Gastroesophageal sphincter (tissue), 4 donors: ENCODE measurements around the gene PLCH1. TPM values are rescaled to one million over a fixed set of nuclear protein-coding genes. Genes with fewer than 3 reads are reported as not detected.

Experiments used
- ATAC-seq: fragments of 150-250 bp; one replicate; pipeline ENCODE4 v1.9.1; 2016; ENCODE audit warnings: mild to moderate bottlenecking, moderate library complexity
- H3K27ac ChIP-seq, 4 donors: fragments of 200-600 bp; sonication (generic) in 3 of 4; 1 replicate in 3 of 4; 2 replicates in 1 of 4; pipeline ENCODE4 v1.5.1; 2016 to 2019
- H3K27me3 ChIP-seq: fragments of 200-600 bp; sonication (generic); one replicate; pipeline ENCODE4 v1.5.1; 2019
- H3K36me3 ChIP-seq, 2 donors: fragments of 200-600 bp; sonication (generic); one replicate each; pipeline ENCODE4 v1.5.1; 2019; ENCODE audit warnings: control low read depth in 1 of 2
- H3K4me1 ChIP-seq, 3 donors: fragments of 200-600 bp; sonication (generic); 1 replicate in 2 of 3; 2 replicates in 1 of 3; pipeline ENCODE4 v1.5.1; 2016 to 2019; ENCODE audit warnings: control low read depth in 2 of 3
- H3K4me3 ChIP-seq, 2 donors: fragments of 200-600 bp; sonication (generic); one replicate each; pipeline ENCODE4 v1.5.1; 2019; ENCODE audit warnings: mild to moderate bottlenecking in 1 of 2, moderate library complexity in 1 of 2
- H3K9me3 ChIP-seq, 3 donors: fragments of 200-600 bp; sonication (generic); one replicate each; pipeline ENCODE4 v1.5.1; 2017 to 2019; ENCODE audit warnings: control low read depth in 2 of 3
- EP300 ChIP-seq: sonication (generic); formaldehyde crosslinking; IDR thresholded peaks from one replicate; pipeline ENCODE4 v1.6.1; 2017; ENCODE audit warnings: antibody characterized with exemption, mild to moderate bottlenecking
- POLR2A ChIP-seq, 2 donors: fragments of 450-650 bp; IDR thresholded peaks; one replicate each; pipeline ENCODE4 v1.6.1; 2017; ENCODE audit warnings: antibody characterized with exemption in 2 of 2, mild to moderate bottlenecking in 2 of 2, moderate library complexity in 1 of 2
- POLR2AphosphoS5 ChIP-seq: sonication (generic); formaldehyde crosslinking; IDR thresholded peaks from one replicate; pipeline ENCODE4 v1.6.1; 2017; ENCODE audit warnings: antibody characterized with exemption
- WGBS, 2 donors: methylation state at CpG; one replicate each; pipeline ENCODE4 v1.1.5; 2018; ENCODE audit warnings: low coverage in 1 of 2; 5-methylcytosine and 5-hydroxymethylcytosine counted together
- total RNA-seq, 4 donors: library from RNA; depleted of rRNA; stranded (reverse); fragments of >200 nt; gene quantifications; one replicate each; pipeline ENCODE4 v1.1.0, GENCODE V29; 2016
- TF ChIP-seq, protein P1 (sequence below), 4 experiments: fragments of 200-600 bp in 2 of 4; fragments of 450-650 bp in 2 of 4; sonication (generic) in 1 of 4; IDR thresholded peaks; one replicate each; pipeline ENCODE4 v1.5.1; 2017 to 2019; ENCODE audit warnings: antibody characterized with exemption in 4 of 4, mild to moderate bottlenecking in 2 of 4, moderate library complexity in 2 of 4

The PLCH1 gene
- total RNA-seq, 4 donors from 2014 or later, result 0.16 to 0.40 (median 0.35) TPM

DNA sequence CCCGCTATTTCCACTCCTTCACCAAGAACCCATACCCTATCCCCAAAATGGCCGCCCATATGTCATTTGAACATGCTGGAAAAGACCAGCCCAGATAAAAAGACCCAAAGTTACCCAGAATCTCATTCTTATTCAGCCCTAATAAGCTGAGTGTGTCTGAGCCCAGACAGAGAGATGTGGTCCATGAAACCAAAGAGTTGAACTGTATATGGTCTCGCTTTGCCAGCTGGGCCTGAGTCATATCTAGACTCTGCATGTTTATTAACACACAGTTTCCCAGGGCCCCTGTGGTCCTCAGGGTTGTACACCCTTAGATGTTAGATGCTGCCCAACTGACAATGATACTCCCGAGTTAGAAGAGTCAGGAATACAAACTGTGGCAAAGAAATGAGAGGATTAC, 249.5 kb downstream of the PLCH1 start:
- H3K4me1 ChIP-seq, result no peaks in the 10 kb centered on the region
- H3K27ac ChIP-seq, result no peak overlapping the region
- ATAC-seq, result no peak
- H3K4me3 ChIP-seq, result no peak overlapping the region
- 75 to 93% methylated on average over 3 to 4 of the region's 4 CpGs for WGBS, 2 donors
- no peaks in the 10 kb centered on the region for H3K27me3 ChIP-seq
- TF ChIP-seq POLR2A (IDR thresholded peaks at IDR 0.05), result no peak
- no peak for TF ChIP-seq POLR2AphosphoS5
- TF ChIP-seq, protein P1, sequence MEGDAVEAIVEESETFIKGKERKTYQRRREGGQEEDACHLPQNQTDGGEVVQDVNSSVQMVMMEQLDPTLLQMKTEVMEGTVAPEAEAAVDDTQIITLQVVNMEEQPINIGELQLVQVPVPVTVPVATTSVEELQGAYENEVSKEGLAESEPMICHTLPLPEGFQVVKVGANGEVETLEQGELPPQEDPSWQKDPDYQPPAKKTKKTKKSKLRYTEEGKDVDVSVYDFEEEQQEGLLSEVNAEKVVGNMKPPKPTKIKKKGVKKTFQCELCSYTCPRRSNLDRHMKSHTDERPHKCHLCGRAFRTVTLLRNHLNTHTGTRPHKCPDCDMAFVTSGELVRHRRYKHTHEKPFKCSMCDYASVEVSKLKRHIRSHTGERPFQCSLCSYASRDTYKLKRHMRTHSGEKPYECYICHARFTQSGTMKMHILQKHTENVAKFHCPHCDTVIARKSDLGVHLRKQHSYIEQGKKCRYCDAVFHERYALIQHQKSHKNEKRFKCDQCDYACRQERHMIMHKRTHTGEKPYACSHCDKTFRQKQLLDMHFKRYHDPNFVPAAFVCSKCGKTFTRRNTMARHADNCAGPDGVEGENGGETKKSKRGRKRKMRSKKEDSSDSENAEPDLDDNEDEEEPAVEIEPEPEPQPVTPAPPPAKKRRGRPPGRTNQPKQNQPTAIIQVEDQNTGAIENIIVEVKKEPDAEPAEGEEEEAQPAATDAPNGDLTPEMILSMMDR (IDR thresholded peaks at IDR 0.05), result no peak
- no peak for TF ChIP-seq EP300
- H3K9me3 ChIP-seq, result no peaks in the 10 kb centered on the region
- no peaks in the 10 kb centered on the region for H3K36me3 ChIP-seq

DNA sequence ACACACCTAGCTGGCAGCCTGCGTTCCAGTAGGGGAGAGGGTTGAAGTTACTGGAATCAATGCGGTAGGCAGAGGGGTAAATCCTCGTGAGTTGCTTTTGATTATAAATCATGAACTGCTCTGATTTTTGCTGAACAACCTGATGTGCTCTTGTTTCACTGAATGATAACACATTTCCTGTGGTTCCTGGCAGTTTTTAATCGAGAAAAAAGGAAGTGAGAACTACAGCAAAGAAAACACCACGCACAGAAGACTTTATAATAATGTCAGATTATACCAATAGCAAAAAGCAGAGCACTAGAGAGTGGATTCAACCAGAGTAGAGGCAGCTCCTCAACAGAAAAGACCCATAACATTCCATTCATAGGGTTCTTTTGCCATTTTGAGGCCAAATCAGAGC, 250.5 kb downstream of the PLCH1 start:
- ATAC-seq, result no peak
- H3K27ac ChIP-seq, result no peak overlapping the region
- no peaks in the 10 kb centered on the region for H3K4me1 ChIP-seq
- TF ChIP-seq EP300 (no peak), POLR2AphosphoS5 (no peak), POLR2A (IDR thresholded peaks at IDR 0.05) (no peak)
- TF ChIP-seq, protein P1 (IDR thresholded peaks at IDR 0.05), result no peak
- no peaks in the 10 kb centered on the region for H3K36me3 ChIP-seq
- no peaks in the 10 kb centered on the region for H3K27me3 ChIP-seq
- WGBS, 2 donors, result 64 to 71% methylated on average over 5 of the region's 5 CpGs
- no peak overlapping the region for H3K4me3 ChIP-seq
- H3K9me3 ChIP-seq, result no peaks in the 10 kb centered on the region

DNA sequence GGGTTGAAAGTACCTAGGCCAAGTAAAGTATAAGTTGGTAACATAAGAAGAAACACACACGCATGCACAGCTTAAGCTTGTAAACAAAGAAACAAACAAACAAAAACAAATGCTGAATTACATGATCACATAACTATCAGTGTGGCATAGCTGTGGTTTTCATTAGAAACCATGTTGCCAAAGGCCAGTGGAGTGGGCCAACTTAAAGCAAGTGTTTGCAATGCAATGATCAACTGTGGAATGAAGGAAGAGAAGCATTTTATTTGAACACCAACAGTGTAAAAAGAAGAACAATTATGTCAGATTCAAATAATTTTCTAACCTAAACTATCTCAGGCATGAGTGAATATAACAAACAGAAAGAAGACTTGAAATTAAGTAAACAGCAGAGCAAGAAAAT, 252.0 kb downstream of the PLCH1 start:
- H3K36me3 ChIP-seq, result no peaks in the 10 kb centered on the region
- no peak overlapping the region for H3K27ac ChIP-seq
- no peak for TF ChIP-seq POLR2A (IDR thresholded peaks at IDR 0.05)
- no peak for TF ChIP-seq EP300
- TF ChIP-seq POLR2AphosphoS5, result no peak
- TF ChIP-seq, protein P1 (IDR thresholded peaks at IDR 0.05), result no peak
- 92 to 100% methylated on average over 1 of the region's 1 CpG for WGBS, 2 donors
- H3K4me1 ChIP-seq, result no peaks in the 10 kb centered on the region
- no peak overlapping the region for H3K4me3 ChIP-seq
- no peaks in the 10 kb centered on the region for H3K27me3 ChIP-seq
- ATAC-seq, result no peak
- no peaks in the 10 kb centered on the region for H3K9me3 ChIP-seq

DNA sequence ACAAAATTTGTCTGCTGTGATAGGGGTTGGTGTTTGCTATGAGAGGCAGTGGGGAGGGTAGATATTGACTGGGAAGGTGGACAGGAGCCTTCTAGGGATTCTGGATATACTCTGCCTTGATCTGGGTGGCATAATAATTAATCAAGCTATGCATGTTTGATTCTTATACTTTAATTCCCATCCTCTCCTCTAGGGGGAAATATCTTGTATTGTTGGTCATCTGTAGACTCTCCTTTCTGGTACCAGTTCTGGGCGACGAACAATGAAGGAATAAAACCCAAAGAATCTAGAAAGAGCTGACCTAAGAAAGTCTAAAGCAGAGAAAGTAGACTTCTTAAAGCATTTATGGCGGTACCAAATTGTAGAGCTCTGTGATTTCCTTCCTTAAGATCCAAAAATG, 253.2 kb downstream of the PLCH1 start:
- H3K9me3 ChIP-seq, result no peaks in the 10 kb centered on the region
- no peak overlapping the region for H3K4me3 ChIP-seq
- H3K27ac ChIP-seq, result no peak overlapping the region
- no peaks in the 10 kb centered on the region for H3K36me3 ChIP-seq
- TF ChIP-seq POLR2A (IDR thresholded peaks at IDR 0.05) (no peak), EP300 (no peak), POLR2AphosphoS5 (no peak)
- TF ChIP-seq, protein P1 (IDR thresholded peaks at IDR 0.05), result no peak
- ATAC-seq, result no peak
- no peaks in the 10 kb centered on the region for H3K4me1 ChIP-seq
- H3K27me3 ChIP-seq, result no peaks in the 10 kb centered on the region
- 88 to 91% methylated on average over 3 of the region's 3 CpGs for WGBS, 2 donors

DNA sequence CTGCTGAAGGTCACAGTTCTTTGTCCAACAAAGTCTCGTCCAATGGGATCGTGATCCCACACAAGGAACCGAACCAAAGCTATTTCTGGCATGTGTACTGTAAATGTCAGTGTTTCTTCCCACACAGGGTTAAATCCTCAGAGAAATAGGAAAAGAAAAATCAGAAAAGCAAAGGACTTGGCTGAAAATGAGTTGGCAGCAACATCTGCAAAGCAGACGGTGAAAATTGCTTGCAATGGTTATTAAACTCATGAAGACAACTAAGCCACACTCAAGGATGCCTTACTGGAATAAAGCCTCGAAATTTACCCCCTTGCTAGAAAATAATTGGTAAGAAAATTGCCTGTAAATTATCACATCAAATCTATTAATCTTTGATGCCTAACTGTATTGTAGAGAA, 256.2 kb downstream of the PLCH1 start:
- WGBS, 2 donors, result 61 to 73% methylated on average over 5 of the region's 5 CpGs
- TF ChIP-seq EP300, result no peak
- no peak for TF ChIP-seq POLR2A (IDR thresholded peaks at IDR 0.05)
- TF ChIP-seq, protein P1 (IDR thresholded peaks at IDR 0.05), result no peak
- TF ChIP-seq POLR2AphosphoS5, result no peak
- H3K27me3 ChIP-seq, result no peaks in the 10 kb centered on the region
- no peak for ATAC-seq
- H3K27ac ChIP-seq, result no peak overlapping the region
- H3K36me3 ChIP-seq, result no peaks in the 10 kb centered on the region
- H3K9me3 ChIP-seq, result no peaks in the 10 kb centered on the region
- no peak overlapping the region for H3K4me3 ChIP-seq
- H3K4me1 ChIP-seq, result no peaks in the 10 kb centered on the region
